Stomach (tissue), 4 donors: ENCODE results near the gene KLHL1.

ENCODE experiments used
- CTCF ChIP-seq, 7 experiments: fragments of 450-650 bp in 4 of 7; fragments of 200-600 bp in 3 of 7; sonication (generic) in 3 of 7; IDR thresholded peaks; one replicate each; pipeline ENCODE4 v1.5.1; 2016 to 2019; ENCODE audit warnings: antibody characterized with exemption in 7 of 7, control low read depth in 2 of 7, mild to moderate bottlenecking in 1 of 7
- EP300 ChIP-seq: sonication (generic); formaldehyde crosslinking; IDR thresholded peaks from one replicate; pipeline ENCODE4 v1.6.1; 2017; ENCODE audit warnings: antibody characterized with exemption
- POLR2AphosphoS5 ChIP-seq, 3 donors: sonication (generic); formaldehyde crosslinking; IDR thresholded peaks; one replicate each; pipeline ENCODE4 v1.6.1; 2016; ENCODE audit warnings: antibody characterized with exemption in 3 of 3

- TF ChIP-seq CTCF (IDR thresholded peaks at IDR 0.05) (no peak), EP300 (no peak), POLR2AphosphoS5 (IDR thresholded peaks at IDR 0.05) (no peak)
These were observed 314.3 kb downstream of the KLHL1 start for GRCh38 chr13:69793783-69794453.
